Measurements from ENCODE around the gene ALG11. TPM values are rescaled to one million over a fixed set of nuclear protein-coding genes. Genes with fewer than 3 reads are reported as not detected.

ALG11 gene
- total RNA-seq, 6 donors from 2014 or later = 10.5 to 34.4 (median 22.7) TPM

- H3K4me3 ChIP-seq = no peak overlapping the region
- ATAC-seq (ENCODE audit: low FRiP score in 2 of 2) (no peak), DNase-seq (no peak)
- WGBS, 2 donors = 84 to 91% methylated on average over 8 of the region's 8 CpGs
- TF ChIP-seq POLR2A (IDR thresholded peaks at IDR 0.05) (no peak), CTCF (IDR thresholded peaks at IDR 0.05) (no peak), EP300 (IDR thresholded peaks at IDR 0.05) (no peak), POLR2AphosphoS5 (IDR thresholded peaks at IDR 0.05) (no peak)
- H3K4me1 ChIP-seq = peaks cover 5 to 11% (median 10%) of the 10 kb centered on the region in 4 donors
- H3K9me3 ChIP-seq = no peaks in the 10 kb centered on the region
- H3K27ac ChIP-seq = no peak overlapping the region
- H3K27me3 ChIP-seq = no peaks in the 10 kb centered on the region
- H3K36me3 ChIP-seq = no peaks in the 10 kb centered on the region
These were observed 5.5 kb upstream of the ALG11 start for GRCh38 chr13:52006523-52007245.

- no peak for TF ChIP-seq POLR2AphosphoS5 (IDR thresholded peaks at IDR 0.05)
- no peak for TF ChIP-seq EP300 (IDR thresholded peaks at IDR 0.05)
- TF ChIP-seq CTCF (IDR thresholded peaks at IDR 0.05) = no peak
- TF ChIP-seq POLR2A (IDR thresholded peaks at IDR 0.05) = no peak
- H3K36me3 ChIP-seq = no peaks in the 10 kb centered on the region
- DNase-seq = no peak
- peaks cover 16 to 25% (median 22%) of the 10 kb centered on the region in 4 donors for H3K4me1 ChIP-seq
- ATAC-seq (ENCODE audit: low FRiP score in 2 of 2) = no peak
- H3K4me3 ChIP-seq = no peak overlapping the region
- H3K9me3 ChIP-seq = no peaks in the 10 kb centered on the region
- H3K27me3 ChIP-seq = no peaks in the 10 kb centered on the region
- 66 to 67% methylated on average over 6 of the region's 6 CpGs for WGBS, 2 donors
- no peak overlapping the region for H3K27ac ChIP-seq
These were observed 2.3 kb upstream of the ALG11 start for GRCh38 chr13:52009946-52010345.

- Histone ChIP-seq H3K9me3 (no peaks in the 10 kb centered on the region), H3K27ac (peak within 1 kb of the TSS; percentile 48 to 84 (median 70)), H3K4me3 (peak within 1 kb of the TSS; percentile 71 to 97 (median 78)), H3K4me1 (peaks cover 16 to 25% (median 22%) of the 10 kb centered on the region in 4 donors), H3K36me3 (no peaks in the 10 kb centered on the region), H3K27me3 (no peaks in the 10 kb centered on the region)
- peak; percentile 26 to 63 for DNase-seq
- TF ChIP-seq POLR2A (IDR thresholded peaks at IDR 0.05) = no peak
- peak in 1 of 6 experiments; percentile 6 for TF ChIP-seq CTCF (IDR thresholded peaks at IDR 0.05)
- 4 to 6% methylated on average over 18 to 44 of the region's 46 CpGs for WGBS, 2 donors
- peak; percentile 1 to 49 for ATAC-seq (ENCODE audit: low FRiP score in 2 of 2)
These were observed 1.1 kb upstream of the ALG11 start, which contains the start of gene ATP7B for GRCh38 chr13:52010890-52011631. Gene ATP7B, minus strand, starts transcription at chr13:52011450. Its CDS starts 113 bp downstream, at chr13:52011337.

- 0% methylated on average over 8 of the region's 8 CpGs for WGBS, 2 donors
- DNase-seq (no peak), ATAC-seq (ENCODE audit: low FRiP score in 2 of 2) (no peak)
- Histone ChIP-seq H3K9me3 (no peaks in the 10 kb centered on the region), H3K4me1 (peaks cover 16 to 25% (median 22%) of the 10 kb centered on the region in 4 donors), H3K27me3 (no peaks in the 10 kb centered on the region), H3K27ac (peak overlapping the region; percentile 28 to 81 (median 59)), H3K4me3 (peak overlapping the region; percentile 45 to 85 (median 72)), H3K36me3 (peaks cover 0 to 4% (median 1%) of the 10 kb centered on the region in 4 donors)
- no peak for TF ChIP-seq EP300 (IDR thresholded peaks at IDR 0.05)
- no peak for TF ChIP-seq POLR2AphosphoS5 (IDR thresholded peaks at IDR 0.05)
- no peak for TF ChIP-seq CTCF (IDR thresholded peaks at IDR 0.05)
- TF ChIP-seq POLR2A (IDR thresholded peaks at IDR 0.05) = no peak
These were observed 276 bp downstream of the ALG11 start for GRCh38 chr13:52012512-52012836.
